ENCODE data around the gene IL16.

The IL16 gene

GRCh38 chr15:81321667-81322066 lies 125.0 kb downstream of the IL16 start:
- no peak for DNase-seq

- peak; percentile 79 for DNase-seq
Measured at GRCh38 chr15:81322676-81323253, 126.1 kb downstream of the IL16 start.

GRCh38 chr15:81323559-81323943 lies 126.9 kb downstream of the IL16 start:
- peak; percentile 28 for DNase-seq

GRCh38 chr15:81323944-81324881 lies 127.5 kb downstream of the IL16 start, which contains the start of gene STARD5:
Gene STARD5, minus strand, starts transcription at chr15:81324141. Its CDS starts 42 bp downstream, at chr15:81324099.
- DNase-seq = peak; percentile 99

- DNase-seq = no peak
Measured at GRCh38 chr15:81326466-81327212, 130.0 kb downstream of the IL16 start.

GRCh38 chr15:81327516-81327915 lies 130.8 kb downstream of the IL16 start:
- no peak for DNase-seq

- DNase-seq = no peak
Measured at GRCh38 chr15:81329446-81329845, 132.8 kb downstream of the IL16 start.

GRCh38 chr15:81330366-81331090 lies 133.8 kb downstream of the IL16 start:
- peak; percentile 33 for DNase-seq

- DNase-seq = peak; percentile 5
Measured at GRCh38 chr15:81331141-81331540, 134.5 kb downstream of the IL16 start.

- no peak for DNase-seq
Measured at GRCh38 chr15:81331600-81331999, 134.9 kb downstream of the IL16 start.

GRCh38 chr15:81332326-81332725 lies 135.6 kb downstream of the IL16 start:
- DNase-seq = no peak

- no peak for DNase-seq
Measured at GRCh38 chr15:81333363-81333762, 136.7 kb downstream of the IL16 start.

- DNase-seq = peak; percentile 39
Measured at GRCh38 chr15:81334768-81335435, 138.2 kb downstream of the IL16 start.

GRCh38 chr15:81335631-81336030 lies 139.0 kb downstream of the IL16 start:
- DNase-seq = no peak

- peak; percentile 47 for DNase-seq
Measured at GRCh38 chr15:81336568-81336967, 139.9 kb downstream of the IL16 start.

GRCh38 chr15:81337241-81337640 lies 140.6 kb downstream of the IL16 start:
- no peak for DNase-seq

- no peak for DNase-seq
Measured at GRCh38 chr15:81337713-81338157, 141.1 kb downstream of the IL16 start.

- peak; percentile 22 for DNase-seq
Measured at GRCh38 chr15:81338170-81339007, 141.7 kb downstream of the IL16 start.

GRCh38 chr15:81339321-81339720 lies 142.6 kb downstream of the IL16 start:
- DNase-seq = no peak

GRCh38 chr15:81339851-81340250 lies 143.2 kb downstream of the IL16 start:
- DNase-seq = no peak

- DNase-seq = no peak
Measured at GRCh38 chr15:81341351-81341750, 144.7 kb downstream of the IL16 start.
